ACC112 (cell line): ENCODE data around the gene SLC5A10.
"Not testable (repeated sequence)": the region's sequence is repeated elsewhere in the genome, so short reads cannot be mapped to it uniquely, and the experiment has no call there.

Experiments
- H2AFZ ChIP-seq: fragments of 200-600 bp; sonication (generic); one replicate; pipeline ENCODE4 v1.6.0; 2017; ENCODE audit warnings: antibody characterized with exemption, low read length; ENCODE audit not compliant: unreplicated experiment
- H3K27ac ChIP-seq: fragments of 200-600 bp; sonication (generic); 2 replicates; pipeline ENCODE4 v1.5.1; 2014; ENCODE audit warnings: low read depth, mild to moderate bottlenecking, antibody characterized with exemption, low read length, moderate library complexity
- H3K27me3 ChIP-seq: fragments of 200-600 bp; sonication (generic); 2 replicates; pipeline ENCODE4 v1.6.1; 2014; ENCODE audit warnings: mild to moderate bottlenecking, antibody characterized with exemption, low read length, moderate library complexity, mixed read lengths; ENCODE audit not compliant: insufficient read depth
- H3K36me3 ChIP-seq: fragments of 200-600 bp; sonication (generic); 2 replicates; pipeline ENCODE4 v1.6.1; 2016; ENCODE audit warnings: mild to moderate bottlenecking, antibody characterized with exemption, low read length, moderate library complexity, mixed read lengths; ENCODE audit not compliant: insufficient read depth
- H3K4me1 ChIP-seq: fragments of 200-600 bp; sonication (generic); one replicate; pipeline ENCODE4 v1.6.1; 2016; ENCODE audit warnings: low read length, mixed read lengths; ENCODE audit not compliant: insufficient read depth, unreplicated experiment, control insufficient read depth
- H3K4me3 ChIP-seq: fragments of 200-600 bp; sonication (generic); 2 replicates; pipeline ENCODE4 v1.5.1; 2014; ENCODE audit warnings: mild to moderate bottlenecking, low read depth, low read length
- H3K79me2 ChIP-seq: fragments of 200-600 bp; sonication (generic); one replicate; pipeline ENCODE4 v1.6.0; 2016; ENCODE audit warnings: low read length; ENCODE audit not compliant: control insufficient read depth, unreplicated experiment, insufficient read depth

SLC5A10 gene

GRCh38 chr17:19047510-19047909 lies 95.5 kb downstream of the SLC5A10 start:
- not testable (repeated sequence) for H3K36me3 ChIP-seq, H2AFZ ChIP-seq, H3K4me1 ChIP-seq, H3K27ac ChIP-seq, H3K79me2 ChIP-seq, H3K27me3 ChIP-seq, H3K4me3 ChIP-seq

- H3K27ac ChIP-seq, H2AFZ ChIP-seq, H3K36me3 ChIP-seq, H3K4me1 ChIP-seq, H3K4me3 ChIP-seq, H3K79me2 ChIP-seq, H3K27me3 ChIP-seq: not testable (repeated sequence)
These were observed 96.9 kb downstream of the SLC5A10 start for GRCh38 chr17:19048826-19049225.

- H3K4me3 ChIP-seq, result not testable (repeated sequence)
These were observed 103.5 kb downstream of the SLC5A10 start for GRCh38 chr17:19055447-19055846.

GRCh38 chr17:19062009-19062717 lies 110.2 kb downstream of the SLC5A10 start:
- H3K36me3 ChIP-seq, H3K79me2 ChIP-seq, H3K4me1 ChIP-seq, H3K4me3 ChIP-seq, H2AFZ ChIP-seq, H3K27me3 ChIP-seq, H3K27ac ChIP-seq: not testable (repeated sequence)

More at GRCh38 chr17:19055447-19055846, 103.5 kb downstream of the SLC5A10 start:
- H3K36me3 ChIP-seq, H3K27me3 ChIP-seq, H3K27ac ChIP-seq, H3K4me1 ChIP-seq, H3K79me2 ChIP-seq, H2AFZ ChIP-seq: not testable (repeated sequence)

- not testable (repeated sequence) for H3K36me3 ChIP-seq, H3K4me1 ChIP-seq, H3K4me3 ChIP-seq, H3K27ac ChIP-seq, H3K27me3 ChIP-seq, H3K79me2 ChIP-seq, H2AFZ ChIP-seq
These were observed 110.9 kb downstream of the SLC5A10 start for GRCh38 chr17:19062718-19063325.

- H2AFZ ChIP-seq, H3K4me1 ChIP-seq, H3K4me3 ChIP-seq, H3K27ac ChIP-seq, H3K36me3 ChIP-seq, H3K79me2 ChIP-seq, H3K27me3 ChIP-seq: not testable (repeated sequence)
These were observed 111.5 kb downstream of the SLC5A10 start for GRCh38 chr17:19063326-19063956.

GRCh38 chr17:19064378-19064777 lies 112.4 kb downstream of the SLC5A10 start:
- H3K27ac ChIP-seq, H2AFZ ChIP-seq, H3K36me3 ChIP-seq, H3K27me3 ChIP-seq, H3K4me1 ChIP-seq, H3K4me3 ChIP-seq, H3K79me2 ChIP-seq: not testable (repeated sequence)

- H3K27ac ChIP-seq, H3K4me1 ChIP-seq, H3K79me2 ChIP-seq, H3K27me3 ChIP-seq, H3K4me3 ChIP-seq, H2AFZ ChIP-seq, H3K36me3 ChIP-seq: not testable (repeated sequence)
These were observed 118.6 kb downstream of the SLC5A10 start for GRCh38 chr17:19070318-19071168.
